Measurements from ENCODE around the gene ITK.

The ITK gene

DNA sequence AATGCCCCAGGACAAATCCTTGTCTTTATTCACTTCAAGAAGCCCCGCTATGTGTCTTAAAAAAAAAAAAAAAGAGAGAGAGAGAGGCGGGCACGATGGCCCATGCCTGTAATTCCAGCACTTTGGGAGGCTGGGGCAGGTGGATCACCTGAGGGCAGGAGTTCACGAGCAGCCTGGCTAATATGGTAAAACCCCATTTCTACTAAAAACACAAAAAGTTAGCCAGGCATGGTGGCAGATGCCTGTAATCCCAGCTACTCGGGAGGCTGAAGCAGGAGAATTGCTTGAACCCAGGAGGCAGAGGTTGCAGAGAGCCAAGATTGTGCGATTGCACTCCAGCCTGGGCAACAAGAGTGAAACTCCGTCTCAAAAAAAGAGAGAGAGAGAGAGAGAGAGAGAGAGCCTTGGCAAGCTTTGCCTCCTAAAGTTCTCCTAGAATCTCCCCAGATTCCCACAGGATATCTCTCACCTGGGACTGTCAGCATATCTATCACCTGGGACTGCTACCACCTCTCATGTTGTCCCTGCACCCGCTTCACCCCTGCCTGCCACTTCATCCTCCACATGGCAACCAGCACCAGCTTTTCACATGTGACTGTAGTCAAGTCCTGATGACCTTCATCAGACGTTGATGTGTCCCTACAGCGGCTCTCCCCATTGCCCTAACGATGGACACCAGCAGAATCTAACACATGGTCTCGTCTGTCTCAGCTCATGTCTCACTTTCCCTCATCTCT, 5.8 kb downstream of the ITK start:
- H3K14ac ChIP-seq (ENCODE audit: low read length) = no peak overlapping the region
- WGBS, 2 donors (ENCODE audit: extremely low coverage in 2 of 2, insufficient read length in 2 of 2, insufficient replicate concordance in 1 of 2) = no CpG with 5 or more reads among the region's 12 CpGs
- no peaks in the 10 kb centered on the region for H3K4me1 ChIP-seq (ENCODE audit: control insufficient read depth in 2 of 2, insufficient read depth in 1 of 2, low read depth in 1 of 2, low read length in 2 of 2)
- H2BK120ac ChIP-seq (ENCODE audit: low read depth, low read length) = no peak overlapping the region
- H3K9me3 ChIP-seq (replicated peaks in 1 of 2; ENCODE audit: control insufficient read depth in 2 of 2, insufficient read depth in 1 of 2, low read depth in 1 of 2, low read length in 2 of 2) = no peaks in the 10 kb centered on the region
- no peak overlapping the region for H3K18ac ChIP-seq (ENCODE audit: low read length)
- H3K23ac ChIP-seq (ENCODE audit: low read depth, low read length, poor library complexity) = no peak overlapping the region
- H2BK15ac ChIP-seq (ENCODE audit: low read length) = no peak overlapping the region
- no peak overlapping the region for H3K4ac ChIP-seq (ENCODE audit: low read length)
- no peak overlapping the region for H2AK5ac ChIP-seq (ENCODE audit: low read depth, low read length)
- H3K79me1 ChIP-seq (ENCODE audit: low read depth, low read length) = no peaks in the 10 kb centered on the region
- H3K9ac ChIP-seq (ENCODE audit: low read depth, low read length, poor library complexity) = no peak overlapping the region
- no peak overlapping the region for H4K8ac ChIP-seq (ENCODE audit: low read depth, low read length)
- no peak for DNase-seq (ENCODE audit: low spot score)
- H2AFZ ChIP-seq (ENCODE audit: low read length) = no peak overlapping the region
- H3K4me2 ChIP-seq (ENCODE audit: insufficient read depth, low read length, poor library complexity, severe bottlenecking) = no peak overlapping the region
- peaks cover 0 to 6% (median 0%) of the 10 kb centered on the region in 3 experiments for H3K27me3 ChIP-seq (ENCODE audit: control insufficient read depth in 3 of 3, insufficient read depth in 3 of 3, low read depth in 1 of 3, low read length in 3 of 3)
- H2BK12ac ChIP-seq (ENCODE audit: low read length) = no peak overlapping the region
- H2BK5ac ChIP-seq (ENCODE audit: low read length) = no peak overlapping the region
- no peaks in the 10 kb centered on the region for H3K36me3 ChIP-seq (replicated peaks in 1 of 2; ENCODE audit: control insufficient read depth in 2 of 2, insufficient read depth in 2 of 2, low read length in 2 of 2)
- H3K4me3 ChIP-seq (ENCODE audit: low read length in 2 of 2) = no peak overlapping the region
- H3K27ac ChIP-seq (replicated peaks; ENCODE audit: low read length) = no peak overlapping the region
- no peak overlapping the region for H4K91ac ChIP-seq (ENCODE audit: low read depth, low read length, poor library complexity)

GRCh38 chr5:157187046-157187754, 6.6 kb downstream of the ITK start:
- Histone ChIP-seq H3K4ac (ENCODE audit: low read length) (no peak overlapping the region), H2AK5ac (ENCODE audit: low read depth, low read length) (no peak overlapping the region), H3K27ac (replicated peaks; ENCODE audit: low read length) (no peak overlapping the region), H3K9ac (ENCODE audit: low read depth, low read length, poor library complexity) (no peak overlapping the region), H4K91ac (ENCODE audit: low read depth, low read length, poor library complexity) (no peak overlapping the region), H3K36me3 (replicated peaks in 1 of 2; ENCODE audit: control insufficient read depth in 2 of 2, insufficient read depth in 2 of 2, low read length in 2 of 2) (no peaks in the 10 kb centered on the region), H3K4me2 (ENCODE audit: insufficient read depth, low read length, poor library complexity, severe bottlenecking) (no peak overlapping the region), H4K8ac (ENCODE audit: low read depth, low read length) (no peak overlapping the region), H3K18ac (ENCODE audit: low read length) (no peak overlapping the region), H2BK15ac (ENCODE audit: low read length) (no peak overlapping the region), H3K4me3 (ENCODE audit: low read length in 2 of 2) (no peak overlapping the region), H2BK5ac (ENCODE audit: low read length) (no peak overlapping the region), H2BK12ac (ENCODE audit: low read length) (no peak overlapping the region), H3K27me3 (ENCODE audit: control insufficient read depth in 3 of 3, insufficient read depth in 3 of 3, low read depth in 1 of 3, low read length in 3 of 3) (peaks cover 0 to 4% (median 0%) of the 10 kb centered on the region in 3 experiments), H3K79me1 (ENCODE audit: low read depth, low read length) (no peaks in the 10 kb centered on the region), H3K4me1 (ENCODE audit: control insufficient read depth in 2 of 2, insufficient read depth in 1 of 2, low read depth in 1 of 2, low read length in 2 of 2) (no peaks in the 10 kb centered on the region), H3K14ac (ENCODE audit: low read length) (no peak overlapping the region), H3K23ac (ENCODE audit: low read depth, low read length, poor library complexity) (no peak overlapping the region), H3K9me3 (replicated peaks in 1 of 2; ENCODE audit: control insufficient read depth in 2 of 2, insufficient read depth in 1 of 2, low read depth in 1 of 2, low read length in 2 of 2) (no peaks in the 10 kb centered on the region), H2AFZ (ENCODE audit: low read length) (no peak overlapping the region), H2BK120ac (ENCODE audit: low read depth, low read length) (no peak overlapping the region)
- DNase-seq (ENCODE audit: low spot score) = no peak
- no CpG with 5 or more reads among the region's 5 CpGs for WGBS, 2 donors (ENCODE audit: extremely low coverage in 2 of 2, insufficient read length in 2 of 2, insufficient replicate concordance in 1 of 2)

GRCh38 chr5:157188270-157188669, 7.6 kb downstream of the ITK start:
- no peak overlapping the region for H2AFZ ChIP-seq (ENCODE audit: low read length)
- no peak overlapping the region for H3K27ac ChIP-seq (replicated peaks; ENCODE audit: low read length)
- H3K9me3 ChIP-seq (replicated peaks in 1 of 2; ENCODE audit: control insufficient read depth in 2 of 2, insufficient read depth in 1 of 2, low read depth in 1 of 2, low read length in 2 of 2) = no peaks in the 10 kb centered on the region
- H2BK5ac ChIP-seq (ENCODE audit: low read length) = no peak overlapping the region
- H3K9ac ChIP-seq (ENCODE audit: low read depth, low read length, poor library complexity) = no peak overlapping the region
- H3K27me3 ChIP-seq (ENCODE audit: control insufficient read depth in 3 of 3, insufficient read depth in 3 of 3, low read depth in 1 of 3, low read length in 3 of 3) = peaks cover 0 to 4% (median 0%) of the 10 kb centered on the region in 3 experiments
- no peak overlapping the region for H2BK12ac ChIP-seq (ENCODE audit: low read length)
- no peak overlapping the region for H3K18ac ChIP-seq (ENCODE audit: low read length)
- no peak overlapping the region for H2BK120ac ChIP-seq (ENCODE audit: low read depth, low read length)
- H3K79me1 ChIP-seq (ENCODE audit: low read depth, low read length) = no peaks in the 10 kb centered on the region
- H2AK5ac ChIP-seq (ENCODE audit: low read depth, low read length) = no peak overlapping the region
- H4K8ac ChIP-seq (ENCODE audit: low read depth, low read length) = no peak overlapping the region
- H2BK15ac ChIP-seq (ENCODE audit: low read length) = no peak overlapping the region
- no peak overlapping the region for H3K14ac ChIP-seq (ENCODE audit: low read length)
- no peak overlapping the region for H3K4me3 ChIP-seq (ENCODE audit: low read length in 2 of 2)
- H4K91ac ChIP-seq (ENCODE audit: low read depth, low read length, poor library complexity) = no peak overlapping the region
- no peak overlapping the region for H3K4ac ChIP-seq (ENCODE audit: low read length)
- no peaks in the 10 kb centered on the region for H3K36me3 ChIP-seq (replicated peaks in 1 of 2; ENCODE audit: control insufficient read depth in 2 of 2, insufficient read depth in 2 of 2, low read length in 2 of 2)
- DNase-seq (ENCODE audit: low spot score) = no peak
- H3K4me1 ChIP-seq (ENCODE audit: control insufficient read depth in 2 of 2, insufficient read depth in 1 of 2, low read depth in 1 of 2, low read length in 2 of 2) = no peaks in the 10 kb centered on the region
- H3K23ac ChIP-seq (ENCODE audit: low read depth, low read length, poor library complexity) = no peak overlapping the region
- H3K4me2 ChIP-seq (ENCODE audit: insufficient read depth, low read length, poor library complexity, severe bottlenecking) = no peak overlapping the region

- Histone ChIP-seq H3K4me3 (ENCODE audit: low read length in 2 of 2) (no peak overlapping the region), H3K4ac (ENCODE audit: low read length) (no peak overlapping the region), H2BK5ac (ENCODE audit: low read length) (no peak overlapping the region), H3K23ac (ENCODE audit: low read depth, low read length, poor library complexity) (no peak overlapping the region), H4K91ac (ENCODE audit: low read depth, low read length, poor library complexity) (no peak overlapping the region), H2AFZ (ENCODE audit: low read length) (no peak overlapping the region), H3K4me1 (ENCODE audit: control insufficient read depth in 2 of 2, insufficient read depth in 1 of 2, low read depth in 1 of 2, low read length in 2 of 2) (no peaks in the 10 kb centered on the region), H2BK120ac (ENCODE audit: low read depth, low read length) (no peak overlapping the region), H2AK5ac (ENCODE audit: low read depth, low read length) (no peak overlapping the region), H2BK12ac (ENCODE audit: low read length) (no peak overlapping the region), H3K18ac (ENCODE audit: low read length) (no peak overlapping the region), H3K27me3 (ENCODE audit: control insufficient read depth in 3 of 3, insufficient read depth in 3 of 3, low read depth in 1 of 3, low read length in 3 of 3) (peaks cover 0 to 4% (median 0%) of the 10 kb centered on the region in 3 experiments), H3K27ac (replicated peaks; ENCODE audit: low read length) (no peak overlapping the region), H3K14ac (ENCODE audit: low read length) (no peak overlapping the region), H2BK15ac (ENCODE audit: low read length) (no peak overlapping the region), H3K36me3 (replicated peaks in 1 of 2; ENCODE audit: control insufficient read depth in 2 of 2, insufficient read depth in 2 of 2, low read length in 2 of 2) (no peaks in the 10 kb centered on the region), H3K9me3 (replicated peaks in 1 of 2; ENCODE audit: control insufficient read depth in 2 of 2, insufficient read depth in 1 of 2, low read depth in 1 of 2, low read length in 2 of 2) (no peaks in the 10 kb centered on the region), H3K9ac (ENCODE audit: low read depth, low read length, poor library complexity) (no peak overlapping the region), H3K79me1 (ENCODE audit: low read depth, low read length) (no peaks in the 10 kb centered on the region), H3K4me2 (ENCODE audit: insufficient read depth, low read length, poor library complexity, severe bottlenecking) (no peak overlapping the region), H4K8ac (ENCODE audit: low read depth, low read length) (no peak overlapping the region)
- no CpG with 5 or more reads among the region's 7 CpGs for WGBS, 2 donors (ENCODE audit: extremely low coverage in 2 of 2, insufficient read length in 2 of 2, insufficient replicate concordance in 1 of 2)
- DNase-seq (ENCODE audit: low spot score) = no peak
Observed at GRCh38 chr5:157189223-157189622, 8.6 kb downstream of the ITK start.
